H7 (cell line): ENCODE data around the gene PIGT. TPM values are rescaled to one million over a fixed set of nuclear protein-coding genes. Genes with fewer than 3 reads are reported as not detected.

Experiments
- DNase-seq: peaks from one replicate; pipeline ENCODE4 v3.0.0; 2012
- H3K27me3 ChIP-seq: 2 replicates; pipeline ENCODE4 v1.6.0; 2011; ENCODE audit warnings: mild to moderate bottlenecking, low read length; ENCODE audit not compliant: control insufficient read depth, insufficient read depth
- H3K36me3 ChIP-seq: replicated peaks from 2 replicates; pipeline ENCODE4 v1.5.1; 2011; ENCODE audit warnings: low read length; ENCODE audit not compliant: control insufficient read depth, insufficient read depth
- H3K4me3 ChIP-seq: 2 replicates; pipeline ENCODE4 v1.5.1; 2011; ENCODE audit warnings: low read depth, mild to moderate bottlenecking, control low read depth, low read length, moderate library complexity; ENCODE audit not compliant: insufficient read depth
- total RNA-seq: library from RNA; depleted of rRNA; stranded (reverse); fragments of >200 nt; shearing (Covaris generic); gene quantifications from 2 replicates; pipeline ENCODE4 v1.2.3, GENCODE V29; 2014; rRNA removed

The PIGT gene
- total RNA-seq: 67.9 and 70.5 TPM in 2 replicates

DNA sequence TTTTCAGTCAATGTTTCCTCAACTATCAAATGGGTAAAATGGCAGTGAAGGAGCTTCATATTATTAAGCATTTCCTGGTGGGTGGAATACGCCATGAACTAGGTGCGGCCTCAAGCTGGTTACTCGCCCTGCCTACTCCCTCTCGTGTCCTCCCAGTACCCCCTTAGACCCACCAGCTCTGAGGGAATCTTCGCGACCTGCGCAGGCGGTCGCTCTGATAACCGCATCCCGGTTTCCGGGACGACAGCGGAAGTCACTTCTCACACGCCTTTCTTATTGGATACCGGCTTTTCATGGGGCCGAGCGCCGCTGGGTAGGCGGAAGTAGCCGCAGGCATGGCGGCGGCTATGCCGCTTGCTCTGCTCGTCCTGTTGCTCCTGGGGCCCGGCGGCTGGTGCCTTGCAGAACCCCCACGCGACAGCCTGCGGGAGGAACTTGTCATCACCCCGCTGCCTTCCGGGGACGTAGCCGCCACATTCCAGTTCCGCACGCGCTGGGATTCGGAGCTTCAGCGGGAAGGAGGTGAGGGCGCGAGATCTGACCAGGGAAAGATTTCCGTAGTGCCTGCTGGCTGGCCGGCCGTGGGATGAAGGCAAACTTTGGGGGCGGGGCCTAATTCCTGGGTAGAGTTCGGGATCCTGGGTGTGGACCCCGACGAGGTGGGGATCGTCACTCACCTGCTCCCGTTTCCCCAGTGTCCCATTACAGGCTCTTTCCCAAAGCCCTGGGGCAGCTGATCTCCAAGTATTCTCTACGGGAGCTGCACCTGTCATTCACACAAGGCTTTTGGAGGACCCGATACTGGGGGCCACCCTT is at the start of gene PIGT:
PIGT (plus strand) TSS at position 320 of the 816 bp plus-strand sequence; CDS start at position 336, 16 bp downstream.
- peak within 1 kb of the TSS; percentile 87 for H3K4me3 ChIP-seq
- H3K27me3 ChIP-seq: no peaks in the 10 kb centered on the region
- peak; percentile 89 for DNase-seq
- H3K36me3 ChIP-seq: peaks cover 15% of the 10 kb centered on the region

DNA sequence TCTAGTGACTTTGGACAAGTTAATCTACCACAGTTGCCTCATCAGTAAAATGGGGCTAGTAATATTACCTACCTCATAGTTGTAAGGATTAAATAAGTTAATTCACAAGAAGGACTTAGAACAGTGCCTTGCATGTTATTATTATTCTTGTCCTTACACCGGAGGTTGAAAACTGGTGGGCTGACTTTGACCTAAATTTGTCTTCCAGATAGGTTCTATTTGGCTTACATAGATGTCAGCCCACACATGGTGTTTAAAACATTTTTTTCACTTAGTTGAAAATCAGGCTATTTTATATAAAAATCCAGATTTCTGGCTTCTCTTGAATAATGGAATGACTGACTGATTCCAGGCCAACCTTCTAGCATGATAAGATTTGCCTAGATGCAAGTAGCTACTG is 49.7 kb upstream of the PIGT start:
- Histone ChIP-seq H3K4me3 (no peak overlapping the region), H3K36me3 (peaks cover 2% of the 10 kb centered on the region; the same call in 1 of the 2 replicates), H3K27me3 (no peaks in the 10 kb centered on the region)
- DNase-seq: no peak

DNA sequence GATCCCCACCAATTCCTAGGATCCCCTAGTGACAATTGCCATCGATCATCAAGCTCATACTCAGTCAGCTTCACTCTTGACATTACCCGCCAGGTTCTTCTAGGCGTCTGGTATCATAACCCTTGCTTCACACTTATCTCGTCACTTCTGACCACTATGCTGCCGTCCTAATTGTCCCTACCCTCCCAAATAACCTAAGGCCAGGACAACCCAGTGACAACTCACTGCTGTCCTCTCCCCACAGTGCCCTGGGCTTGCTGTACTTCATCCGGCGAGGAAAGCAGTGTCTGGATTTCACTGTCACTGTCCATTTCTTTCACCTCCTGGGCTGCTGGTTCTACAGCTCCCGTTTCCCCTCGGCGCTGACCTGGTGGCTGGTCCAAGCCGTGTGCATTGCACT is 49.3 kb upstream of the PIGT start:
- Histone ChIP-seq H3K27me3 (no peaks in the 10 kb centered on the region), H3K4me3 (no peak overlapping the region), H3K36me3 (peaks cover 2% of the 10 kb centered on the region; the same call in 1 of the 2 replicates)
- no peak for DNase-seq

DNA sequence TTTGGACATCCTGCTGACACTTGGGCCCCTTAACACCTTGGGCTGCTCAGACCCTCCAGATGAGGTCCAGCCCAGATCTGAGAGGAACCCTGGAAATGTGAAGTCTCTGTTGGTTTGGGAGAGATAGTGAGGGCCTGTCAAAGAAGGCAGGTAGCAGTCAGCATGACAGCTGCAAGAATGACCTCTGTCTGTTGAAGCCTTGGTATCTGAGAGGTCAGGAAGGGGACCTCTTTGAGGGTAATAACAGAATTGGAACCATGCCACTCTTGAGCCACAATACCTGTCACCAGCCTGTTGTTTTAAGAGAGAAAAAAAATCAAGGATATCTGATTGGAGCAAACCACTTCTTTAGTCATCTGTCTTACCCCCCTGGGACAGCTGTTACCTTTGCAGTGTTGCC is 48.8 kb upstream of the PIGT start:
- peaks cover 2% of the 10 kb centered on the region; the same call in 1 of the 2 replicates for H3K36me3 ChIP-seq
- H3K4me3 ChIP-seq: no peak overlapping the region
- H3K27me3 ChIP-seq: no peaks in the 10 kb centered on the region
- no peak for DNase-seq

DNA sequence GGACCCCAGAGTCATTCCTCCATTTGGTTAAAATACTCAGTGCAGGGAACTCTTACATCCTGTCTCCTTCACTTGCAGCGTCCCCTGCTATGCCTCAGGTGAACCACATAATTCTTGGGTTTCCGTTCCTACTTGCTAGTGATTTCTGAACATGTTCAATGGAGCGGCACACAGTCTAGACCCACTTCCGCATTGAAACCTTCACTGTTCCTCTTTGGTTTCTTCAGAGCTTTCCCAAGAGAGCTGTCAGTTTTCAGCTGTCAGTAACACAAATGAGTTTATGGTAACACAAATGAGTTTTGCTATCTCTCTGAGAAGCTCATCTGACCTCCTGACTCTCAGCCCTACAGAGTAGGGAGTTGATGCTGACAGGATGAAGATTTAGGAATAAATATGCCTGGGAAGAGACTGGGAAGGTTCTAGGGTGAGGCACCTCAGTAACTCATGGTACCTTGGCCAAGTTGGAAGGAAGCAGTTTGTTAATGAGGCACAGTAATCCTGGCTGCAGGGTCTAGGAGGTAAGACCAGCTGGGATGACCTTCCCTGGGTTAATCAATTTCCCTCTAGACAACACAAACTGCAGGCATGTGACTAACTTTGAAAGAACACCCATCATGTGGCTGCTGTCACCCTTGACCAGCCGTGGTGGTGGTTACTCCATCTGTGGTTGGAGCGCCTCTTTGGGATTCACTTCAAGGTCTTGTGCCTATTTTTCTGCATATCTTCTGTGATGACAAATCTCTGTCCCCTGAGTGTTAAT is 47.5 kb upstream of the PIGT start:
- DNase-seq: no peak
- Histone ChIP-seq H3K36me3 (peaks cover 2% of the 10 kb centered on the region; the same call in 1 of the 2 replicates), H3K27me3 (peaks cover 7% of the 10 kb centered on the region), H3K4me3 (no peak overlapping the region)

DNA sequence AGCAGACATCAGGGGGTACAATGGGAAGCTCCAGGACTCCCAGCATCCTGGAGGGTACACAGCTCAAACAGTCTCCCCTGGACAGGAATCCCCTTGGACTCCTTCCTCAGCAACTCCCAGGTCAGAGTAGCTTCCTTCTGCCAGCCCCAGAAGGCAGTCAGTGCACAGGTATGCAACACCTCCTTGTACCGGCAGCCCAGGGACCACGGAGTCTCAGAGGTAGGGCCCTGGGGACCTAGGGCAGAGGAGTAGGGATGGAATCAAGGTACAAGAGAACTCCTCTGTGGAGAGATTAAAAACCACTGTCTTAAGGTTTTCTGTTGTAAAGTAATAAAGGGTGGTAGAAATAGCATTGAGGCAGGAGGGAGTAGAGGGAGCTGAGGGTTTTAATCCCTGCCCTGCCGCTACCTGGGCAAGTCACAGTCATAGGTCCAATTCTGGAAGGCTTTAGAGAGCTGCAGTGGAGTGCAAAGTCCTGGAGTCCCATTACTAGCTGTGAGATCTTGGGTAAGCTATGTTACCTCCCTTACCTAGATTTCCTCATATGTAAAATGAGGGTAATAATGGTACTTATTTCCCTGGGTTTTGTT is 45.3 kb upstream of the PIGT start:
- peaks cover under 1% of the 10 kb centered on the region; the same call in 1 of the 2 replicates for H3K36me3 ChIP-seq
- no peak for DNase-seq
- peaks cover 8% of the 10 kb centered on the region for H3K27me3 ChIP-seq
- H3K4me3 ChIP-seq: no peak overlapping the region

DNA sequence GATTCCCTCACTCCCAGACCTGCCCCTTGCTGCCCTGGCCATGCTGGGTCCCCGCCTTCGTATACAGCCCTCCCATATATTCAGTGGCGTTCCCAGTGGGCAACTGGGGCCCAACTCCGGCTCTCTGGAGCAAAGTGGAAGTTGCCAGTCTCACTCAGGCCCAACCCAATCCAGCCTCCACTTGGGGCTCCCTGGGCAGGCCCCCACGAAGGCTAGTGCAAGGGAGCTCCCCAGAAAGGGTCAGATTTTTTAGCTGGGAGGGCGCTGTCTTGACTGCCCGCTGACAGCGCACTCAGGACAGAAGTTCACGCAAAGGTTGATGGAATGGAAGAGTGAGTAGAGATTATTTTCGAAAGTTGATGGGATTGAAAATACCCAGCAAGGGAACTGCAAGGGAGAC is 43.7 kb upstream of the PIGT start:
- DNase-seq: no peak
- peak overlapping the region; percentile 45; the same call in 1 of the 2 replicates for H3K4me3 ChIP-seq
- peaks cover 8% of the 10 kb centered on the region for H3K27me3 ChIP-seq
- no peaks in the 10 kb centered on the region for H3K36me3 ChIP-seq

DNA sequence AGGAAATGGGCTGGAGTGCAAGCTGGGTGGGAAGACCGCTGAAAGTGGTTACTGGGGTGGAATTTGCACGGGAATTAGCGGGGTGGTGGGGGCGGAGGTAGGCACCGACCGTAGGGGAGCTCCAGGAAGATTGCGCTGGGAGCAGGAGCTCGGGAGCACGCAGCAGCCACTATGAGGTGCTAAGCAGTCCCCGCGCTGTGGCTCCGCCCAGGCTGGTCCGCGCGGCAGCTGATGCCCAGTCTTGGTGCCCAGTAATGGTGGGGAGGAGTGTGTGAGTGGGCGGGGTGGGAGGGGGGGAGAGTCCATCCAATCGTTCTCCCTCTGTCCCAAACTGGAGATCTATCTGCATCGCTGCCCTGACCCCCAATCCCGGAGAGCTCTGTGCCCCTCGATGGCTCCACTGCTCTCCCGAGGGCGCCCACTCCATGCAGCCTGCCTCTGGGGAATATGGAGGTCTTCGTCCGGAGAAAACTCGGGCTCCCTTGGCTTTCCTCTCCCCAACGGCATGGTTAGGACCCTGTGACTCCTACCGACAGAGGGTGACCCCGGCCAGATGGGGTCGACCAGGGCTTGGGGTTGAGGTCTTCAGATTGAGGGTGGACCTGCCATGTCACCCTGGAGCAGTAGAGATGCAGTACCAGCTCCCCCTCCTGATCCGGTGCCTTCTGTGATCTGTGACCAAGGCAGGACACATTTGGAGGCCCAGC is 43.1 kb upstream of the PIGT start:
- Histone ChIP-seq H3K36me3 (no peaks in the 10 kb centered on the region), H3K27me3 (peaks cover 8% of the 10 kb centered on the region), H3K4me3 (peak overlapping the region; percentile 45)
- peak; percentile 82 for DNase-seq

DNA sequence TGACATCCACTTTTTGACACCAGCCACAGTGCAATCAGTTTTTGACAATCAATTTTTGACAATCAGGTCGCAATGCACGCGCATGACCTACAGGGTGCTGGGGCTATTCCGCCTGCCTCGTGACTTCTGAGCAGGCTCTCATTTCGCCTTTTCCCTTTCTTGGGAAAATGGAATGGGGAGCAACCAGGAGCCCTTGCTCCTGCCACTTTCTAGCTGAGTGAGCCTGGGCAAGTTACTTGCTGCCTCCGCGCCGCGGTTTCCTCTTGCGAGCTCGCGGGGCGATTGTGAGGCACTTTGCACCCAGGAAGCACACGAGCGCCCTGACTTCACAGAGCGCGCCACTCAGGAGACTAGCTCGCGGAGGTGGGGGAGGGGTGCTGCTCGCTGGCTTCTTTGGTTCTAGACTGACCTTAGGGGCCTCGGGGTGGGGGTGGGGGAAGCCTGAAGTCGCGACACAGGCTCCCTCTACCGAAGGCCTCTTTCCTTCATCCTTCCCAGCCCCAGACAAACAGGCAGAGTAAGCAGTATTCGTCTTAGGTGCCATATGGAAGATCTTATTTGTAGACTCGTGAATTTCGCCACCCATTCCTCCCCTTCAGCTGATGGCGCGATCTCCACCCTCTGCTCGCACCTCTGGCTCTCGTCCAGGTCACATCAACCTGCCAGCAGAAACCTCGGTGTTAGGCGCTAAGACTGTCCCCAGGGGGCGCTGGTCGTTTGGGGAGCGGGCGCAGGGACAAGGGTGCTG is 42.4 kb upstream of the PIGT start:
- peaks cover 8% of the 10 kb centered on the region for H3K27me3 ChIP-seq
- H3K4me3 ChIP-seq: peak overlapping the region; percentile 45
- DNase-seq: peak; percentile 90
- H3K36me3 ChIP-seq: no peaks in the 10 kb centered on the region

DNA sequence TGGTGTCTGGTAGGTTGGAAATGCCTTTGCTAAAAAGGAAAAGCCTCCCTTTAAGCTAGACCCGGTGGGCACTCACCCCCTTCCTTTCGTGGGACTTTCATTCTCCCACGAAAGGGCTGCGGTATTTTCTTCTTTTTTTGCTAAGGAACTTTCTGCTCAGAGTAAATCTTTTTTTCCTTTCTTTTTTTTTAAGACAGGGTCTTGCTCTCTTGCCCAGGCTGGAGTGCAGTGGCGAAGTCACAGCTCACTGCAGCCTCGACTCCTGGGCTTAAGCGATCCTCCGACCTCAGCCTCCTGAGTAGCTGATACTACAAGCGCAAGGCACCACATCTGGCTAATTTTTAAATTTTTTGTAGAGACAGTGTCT is 41.9 kb upstream of the PIGT start:
- peaks cover 8% of the 10 kb centered on the region for H3K27me3 ChIP-seq
- no peak for DNase-seq
- no peak overlapping the region for H3K4me3 ChIP-seq
- no peaks in the 10 kb centered on the region for H3K36me3 ChIP-seq

DNA sequence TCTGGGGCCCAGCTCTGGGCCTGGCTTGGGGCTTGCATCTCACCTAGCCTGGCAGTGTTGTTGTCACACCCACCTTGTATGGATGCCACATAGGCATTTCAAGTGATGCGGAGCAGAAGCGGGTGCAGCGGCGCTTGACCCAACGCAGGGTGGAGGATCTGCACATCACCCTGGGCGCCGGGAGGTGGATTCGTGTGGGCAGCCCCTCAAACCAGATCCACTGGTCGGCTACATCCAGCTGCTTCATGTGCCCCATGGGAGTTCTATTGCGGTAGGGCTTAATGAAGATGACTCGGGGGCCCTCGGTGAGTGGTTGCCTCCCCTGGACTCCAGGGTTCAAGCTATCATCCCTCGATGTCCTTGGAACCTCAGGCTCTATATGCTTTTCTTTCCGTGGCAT is 41.0 kb upstream of the PIGT start:
- Histone ChIP-seq H3K4me3 (no peak overlapping the region), H3K36me3 (no peaks in the 10 kb centered on the region), H3K27me3 (peaks cover 8% of the 10 kb centered on the region)
- no peak for DNase-seq

DNA sequence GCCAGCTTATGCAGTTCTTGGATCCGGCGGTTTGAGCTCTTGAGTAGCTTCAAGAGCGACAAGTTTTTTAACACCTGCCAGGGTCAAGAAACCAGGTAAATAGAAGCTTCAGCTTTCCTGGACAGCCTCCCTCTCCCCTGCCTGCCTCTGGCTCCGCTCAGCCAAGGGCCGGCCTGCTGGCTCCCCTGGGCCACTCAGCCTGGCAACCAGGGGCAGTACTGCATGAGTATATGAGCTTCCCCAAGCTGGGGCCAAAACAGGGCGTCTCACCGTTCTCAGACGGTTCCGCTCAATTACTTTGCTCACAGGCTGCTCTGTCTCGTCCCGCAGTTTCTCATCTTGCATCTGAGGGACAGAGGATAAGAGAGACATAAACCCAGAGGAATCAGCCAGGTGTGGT is 38.7 kb upstream of the PIGT start:
- DNase-seq: no peak
- H3K27me3 ChIP-seq: peaks cover 8% of the 10 kb centered on the region
- no peak overlapping the region for H3K4me3 ChIP-seq

DNA sequence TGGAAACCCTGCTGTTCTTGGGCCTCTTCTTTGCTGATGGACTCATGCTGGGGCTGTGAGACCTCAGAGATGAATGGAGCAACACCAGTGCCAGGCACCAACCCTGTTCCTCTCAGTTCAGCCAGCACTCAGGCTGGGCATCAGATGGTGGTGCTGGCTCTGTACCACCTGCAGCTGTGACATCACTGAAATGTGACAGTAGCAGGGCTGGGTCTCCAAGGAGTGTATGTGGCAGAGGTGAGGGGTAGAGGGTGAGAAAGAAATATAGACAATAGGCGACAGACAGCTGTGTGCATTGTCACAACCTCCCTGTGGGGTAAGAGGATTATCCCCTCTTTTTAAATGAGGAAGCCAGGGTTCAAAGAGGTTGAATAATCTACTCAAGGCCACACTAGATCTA is 37.8 kb upstream of the PIGT start, which contains the start of gene TP53TG5:
TP53TG5 (minus strand) TSS at position 135 of the 400 bp plus-strand sequence; CDS start at position 46, 89 bp downstream.
- Histone ChIP-seq H3K27me3 (peaks cover 4% of the 10 kb centered on the region), H3K36me3 (no peaks in the 10 kb centered on the region), H3K4me3 (no peak within 1 kb of the TSS)
- no peak for DNase-seq

More for the DNA sequence above, 38.7 kb upstream of the PIGT start:
- H3K36me3 ChIP-seq: no peaks in the 10 kb centered on the region
